ENCODE data around the gene GNA15.

Gene GNA15

GRCh38 chr19:3178973-3179738 is 43.3 kb downstream of the GNA15 start:
- no peaks in the 10 kb centered on the region for H3F3A ChIP-seq (ENCODE audit: insufficient read depth)
- H3K9ac ChIP-seq (ENCODE audit: low read length), result no peak overlapping the region
- H3K4me3 ChIP-seq (ENCODE audit: insufficient read depth, low read length, poor library complexity, severe bottlenecking), result no peak overlapping the region
- H3K27ac ChIP-seq (ENCODE audit: low read depth, low read length), result no peak overlapping the region
- no peak overlapping the region for H2AFZ ChIP-seq (ENCODE audit: low read depth, low read length, severe bottlenecking)
- no peak overlapping the region for H3K4me2 ChIP-seq (ENCODE audit: low read depth, low read length, poor library complexity, severe bottlenecking)
- H3K9me3 ChIP-seq (ENCODE audit: insufficient read depth, low read length), result no peaks in the 10 kb centered on the region
- TF ChIP-seq EZH2phosphoT487 (conservative IDR thresholded peaks at IDR 0.05; ENCODE audit: low read length), result no peak
- no peak for TF ChIP-seq CTCF (IDR thresholded peaks at IDR 0.05; ENCODE audit: insufficient read depth, low read length, poor library complexity, severe bottlenecking)
- no peaks in the 10 kb centered on the region for H3K9me2 ChIP-seq (replicated peaks; ENCODE audit: insufficient read depth, low read length)
- H3K79me2 ChIP-seq (ENCODE audit: insufficient read depth, low read length), result no peaks in the 10 kb centered on the region
- H4K20me1 ChIP-seq (ENCODE audit: low read depth, low read length), result no peaks in the 10 kb centered on the region
- no peaks in the 10 kb centered on the region for H3K27me3 ChIP-seq (ENCODE audit: low read length)
- no peaks in the 10 kb centered on the region for H3K36me3 ChIP-seq (ENCODE audit: low read length)

- peak overlapping the region; percentile 61; the same call in 1 of the 2 replicates for H3K27ac ChIP-seq (ENCODE audit: low read depth, low read length)
- H3K36me3 ChIP-seq (ENCODE audit: low read length), result no peaks in the 10 kb centered on the region
- no peaks in the 10 kb centered on the region for H3K9me2 ChIP-seq (replicated peaks; ENCODE audit: insufficient read depth, low read length)
- no peaks in the 10 kb centered on the region for H3K9me3 ChIP-seq (ENCODE audit: insufficient read depth, low read length)
- H3K79me2 ChIP-seq (ENCODE audit: insufficient read depth, low read length), result no peaks in the 10 kb centered on the region
- no peak overlapping the region for H2AFZ ChIP-seq (ENCODE audit: low read depth, low read length, severe bottlenecking)
- H3F3A ChIP-seq (ENCODE audit: insufficient read depth), result no peaks in the 10 kb centered on the region
- H3K9ac ChIP-seq (ENCODE audit: low read length), result no peak overlapping the region; the same call in 1 of the 2 replicates
- no peaks in the 10 kb centered on the region for H3K27me3 ChIP-seq (ENCODE audit: low read length)
- TF ChIP-seq CTCF (IDR thresholded peaks at IDR 0.05; ENCODE audit: insufficient read depth, low read length, poor library complexity, severe bottlenecking), result no peak
- TF ChIP-seq EZH2phosphoT487 (conservative IDR thresholded peaks at IDR 0.05; ENCODE audit: low read length), result no peak
- peak overlapping the region; percentile 40 for H3K4me2 ChIP-seq (ENCODE audit: low read depth, low read length, poor library complexity, severe bottlenecking)
- no peak overlapping the region for H3K4me3 ChIP-seq (ENCODE audit: insufficient read depth, low read length, poor library complexity, severe bottlenecking)
- no peaks in the 10 kb centered on the region for H4K20me1 ChIP-seq (ENCODE audit: low read depth, low read length)
Observed at GRCh38 chr19:3179739-3180293, 44.0 kb downstream of the GNA15 start.

GRCh38 chr19:3183721-3184641 is 48.1 kb downstream of the GNA15 start:
- peaks cover 32% of the 10 kb centered on the region for H3K79me2 ChIP-seq (ENCODE audit: insufficient read depth, low read length)
- no peak overlapping the region for H3K27ac ChIP-seq (ENCODE audit: low read depth, low read length)
- peak overlapping the region; percentile 82 for H3K4me2 ChIP-seq (ENCODE audit: low read depth, low read length, poor library complexity, severe bottlenecking)
- no peak overlapping the region for H3K4me3 ChIP-seq (ENCODE audit: insufficient read depth, low read length, poor library complexity, severe bottlenecking)
- H3K9ac ChIP-seq (ENCODE audit: low read length), result peak overlapping the region; percentile 95
- no peaks in the 10 kb centered on the region for H3K36me3 ChIP-seq (ENCODE audit: low read length)
- no peaks in the 10 kb centered on the region for H4K20me1 ChIP-seq (ENCODE audit: low read depth, low read length)
- H3K9me3 ChIP-seq (ENCODE audit: insufficient read depth, low read length), result no peaks in the 10 kb centered on the region
- TF ChIP-seq CTCF (IDR thresholded peaks at IDR 0.05; ENCODE audit: insufficient read depth, low read length, poor library complexity, severe bottlenecking) (no peak), EZH2phosphoT487 (conservative IDR thresholded peaks at IDR 0.05; ENCODE audit: low read length) (no peak)
- no peaks in the 10 kb centered on the region for H3F3A ChIP-seq (ENCODE audit: insufficient read depth)
- H3K9me2 ChIP-seq (replicated peaks; ENCODE audit: insufficient read depth, low read length), result no peaks in the 10 kb centered on the region
- no peaks in the 10 kb centered on the region for H3K27me3 ChIP-seq (ENCODE audit: low read length)
- no peak overlapping the region for H2AFZ ChIP-seq (ENCODE audit: low read depth, low read length, severe bottlenecking)
